OCI-LY1 (cell line): ENCODE measurements around the gene ZNF576.
A peak's percentile ranks its signal among the peaks of the same experiment; 100 is the strongest.

Source experiments
- H2AFZ ChIP-seq: fragments of 200-600 bp; sonication (generic), shearing (Covaris generic); 2 replicates; pipeline ENCODE4 v1.6.0; 2014; ENCODE audit warnings: antibody characterized with exemption, mild to moderate bottlenecking, low read length
- H3F3A ChIP-seq: fragments of 200-600 bp; sonication (generic), shearing (Covaris generic); 2 replicates; pipeline ENCODE4 v1.6.0; 2014; ENCODE audit warnings: mild to moderate bottlenecking, antibody characterized with exemption, low read length, moderate library complexity; ENCODE audit not compliant: insufficient read depth
- H3K27ac ChIP-seq: fragments of 200-600 bp; sonication (generic); 2 replicates; pipeline ENCODE4 v1.5.1; 2014; ENCODE audit warnings: low read length, mixed run types, mild to moderate bottlenecking, low read depth; ENCODE audit not compliant: poor library complexity, severe bottlenecking
- H3K27me3 ChIP-seq: fragments of 200-600 bp; sonication (generic); 2 replicates; pipeline ENCODE4 v1.6.0; 2014; ENCODE audit warnings: antibody characterized with exemption, mild to moderate bottlenecking, low read length, moderate library complexity; ENCODE audit not compliant: insufficient read depth
- H3K36me3 ChIP-seq: fragments of 200-600 bp; sonication (generic); 2 replicates; pipeline ENCODE4 v1.6.1; 2014; ENCODE audit warnings: mild to moderate bottlenecking, antibody characterized with exemption, low read length, moderate library complexity, mixed read lengths; ENCODE audit not compliant: insufficient read depth
- H3K4me1 ChIP-seq: fragments of 200-600 bp; sonication (generic); 2 replicates; pipeline ENCODE4 v1.5.1; 2014; ENCODE audit warnings: mild to moderate bottlenecking, low read length, moderate library complexity; ENCODE audit not compliant: insufficient read depth, severe bottlenecking
- H3K4me2 ChIP-seq: fragments of 200-600 bp; sonication (generic), shearing (Covaris generic); 2 replicates; pipeline ENCODE4 v1.6.1; 2014; ENCODE audit warnings: low read length
- H3K4me3 ChIP-seq: fragments of 200-600 bp; sonication (generic); 2 replicates; pipeline ENCODE4 v1.5.1; 2014; ENCODE audit warnings: low read length, low read depth, mild to moderate bottlenecking, mixed read lengths; ENCODE audit not compliant: poor library complexity, severe bottlenecking
- H3K79me2 ChIP-seq: fragments of 200-600 bp; shearing (Covaris generic); 2 replicates; pipeline ENCODE4 v1.6.1; 2016; ENCODE audit warnings: mixed run types, low read length, mixed read lengths; ENCODE audit not compliant: insufficient read depth
- H3K9ac ChIP-seq: fragments of 200-600 bp; sonication (generic), shearing (Covaris generic); 2 replicates; pipeline ENCODE4 v1.6.1; 2014; ENCODE audit warnings: mild to moderate bottlenecking, low read length, mixed read lengths
- H3K9me2 ChIP-seq: fragments of 200-600 bp; sonication (generic), shearing (Covaris generic); 2 replicates; pipeline ENCODE4 v1.6.1; 2014; ENCODE audit warnings: low read depth, mild to moderate bottlenecking, low read length, mixed read lengths
- H3K9me3 ChIP-seq: fragments of 200-600 bp; shearing (Covaris generic); 2 replicates; pipeline ENCODE4 v1.6.1; 2014; ENCODE audit warnings: low read length, mixed read lengths
- H4K20me1 ChIP-seq: fragments of 200-600 bp; sonication (generic), shearing (Covaris generic); 2 replicates; pipeline ENCODE4 v1.6.0; 2016; ENCODE audit warnings: mild to moderate bottlenecking, low read length; ENCODE audit not compliant: insufficient read depth
- CTCF ChIP-seq: fragments of 200-600 bp; sonication (generic), shearing (Covaris generic); IDR thresholded peaks from 2 replicates; pipeline ENCODE4 v1.5.1; 2017; ENCODE audit warnings: mild to moderate bottlenecking, antibody characterized with exemption, low read length, moderate library complexity, mixed read lengths
- EZH2 ChIP-seq: fragments of 200-600 bp; sonication (generic), shearing (Covaris generic); IDR thresholded peaks from 2 replicates; pipeline ENCODE4 v1.8.0; 2017; ENCODE audit warnings: borderline replicate concordance, mixed run types, mild to moderate bottlenecking, antibody characterized with exemption, low read length, moderate library complexity, mixed read lengths

The ZNF576 gene

GRCh38 chr19:43560687-43561086 is 35.7 kb upstream of the ZNF576 start:
- no peaks in the 10 kb centered on the region for H3K79me2 ChIP-seq
- H3K27me3 ChIP-seq = no peaks in the 10 kb centered on the region
- no peak overlapping the region for H2AFZ ChIP-seq
- H4K20me1 ChIP-seq = no peaks in the 10 kb centered on the region
- no peak overlapping the region for H3K9ac ChIP-seq
- no peak for TF ChIP-seq EZH2
- TF ChIP-seq CTCF = no peak; the same call in 1 of the 2 replicates
- H3K4me2 ChIP-seq = no peak overlapping the region
- H3K27ac ChIP-seq = no peak overlapping the region
- H3K9me2 ChIP-seq = no peaks in the 10 kb centered on the region
- no peaks in the 10 kb centered on the region for H3K9me3 ChIP-seq
- H3K4me1 ChIP-seq = peaks cover 28% of the 10 kb centered on the region
- no peaks in the 10 kb centered on the region for H3F3A ChIP-seq
- peaks cover 14% of the 10 kb centered on the region; the same call in 1 of the 2 replicates for H3K36me3 ChIP-seq
- H3K4me3 ChIP-seq = no peak overlapping the region

- Histone ChIP-seq H3K4me3 (no peak overlapping the region), H2AFZ (no peak overlapping the region), H3K79me2 (no peaks in the 10 kb centered on the region), H3K9me3 (no peaks in the 10 kb centered on the region), H4K20me1 (no peaks in the 10 kb centered on the region), H3K36me3 (peaks cover 14% of the 10 kb centered on the region; the same call in 1 of the 2 replicates), H3K27me3 (no peaks in the 10 kb centered on the region), H3K9me2 (no peaks in the 10 kb centered on the region), H3F3A (no peaks in the 10 kb centered on the region), H3K9ac (no peak overlapping the region), H3K4me2 (no peak overlapping the region), H3K27ac (peak overlapping the region; percentile 72), H3K4me1 (peaks cover 28% of the 10 kb centered on the region)
- TF ChIP-seq EZH2 (no peak), CTCF (no peak)
These were observed 35.0 kb upstream of the ZNF576 start for GRCh38 chr19:43561139-43561970.

- no peaks in the 10 kb centered on the region for H3K9me3 ChIP-seq
- peaks cover 28% of the 10 kb centered on the region for H3K4me1 ChIP-seq
- H2AFZ ChIP-seq = no peak overlapping the region
- H3K9me2 ChIP-seq = no peaks in the 10 kb centered on the region
- peak overlapping the region; percentile 5; the same call in 1 of the 2 replicates for H3K4me2 ChIP-seq
- H3K27ac ChIP-seq = peak overlapping the region; percentile 72
- H3K36me3 ChIP-seq = peaks cover 14% of the 10 kb centered on the region; the same call in 1 of the 2 replicates
- no peaks in the 10 kb centered on the region for H4K20me1 ChIP-seq
- H3K4me3 ChIP-seq = no peak overlapping the region
- H3F3A ChIP-seq = no peaks in the 10 kb centered on the region
- H3K9ac ChIP-seq = no peak overlapping the region
- H3K79me2 ChIP-seq = no peaks in the 10 kb centered on the region
- no peak for TF ChIP-seq CTCF
- no peak for TF ChIP-seq EZH2
- no peaks in the 10 kb centered on the region for H3K27me3 ChIP-seq
These were observed 34.1 kb upstream of the ZNF576 start for GRCh38 chr19:43562226-43562697.
